Stimulated activated CD4-positive, alpha-beta T cell treated with anti-CD3 and anti-CD28 coated beads, Interleukin-4, amount 100 ng/mL, for 4 hours (primary cell): Measurements from ENCODE around the gene AIP.
"Not testable (repeated sequence)": the region's sequence is repeated elsewhere in the genome, so short reads cannot be mapped to it uniquely, and the experiment has no call there.

Source experiments
- DNase-seq, 2 experiments: peaks; one replicate each; pipeline ENCODE4 v3.0.0-alpha.2; 2020

Gene AIP

DNA sequence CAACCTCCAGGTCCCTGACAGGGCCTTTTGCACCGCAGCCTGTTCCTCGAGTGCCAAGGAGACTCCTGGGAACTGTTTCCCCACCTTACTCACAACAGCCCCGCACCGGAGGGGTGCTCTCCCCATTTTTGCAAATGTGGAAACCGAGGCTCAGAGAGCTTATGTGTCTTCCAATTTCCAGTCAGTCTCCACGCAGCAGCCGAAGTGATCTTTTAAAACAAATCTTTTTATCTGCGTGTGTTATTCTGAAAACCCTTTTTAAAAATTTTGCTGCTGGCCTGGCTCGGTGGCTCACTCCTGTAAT, 13.4 kb upstream of the AIP start:
- DNase-seq: no peak

GRCh38 chr11:67470337-67471002, 12.4 kb upstream of the AIP start:
- DNase-seq: no peak

DNA sequence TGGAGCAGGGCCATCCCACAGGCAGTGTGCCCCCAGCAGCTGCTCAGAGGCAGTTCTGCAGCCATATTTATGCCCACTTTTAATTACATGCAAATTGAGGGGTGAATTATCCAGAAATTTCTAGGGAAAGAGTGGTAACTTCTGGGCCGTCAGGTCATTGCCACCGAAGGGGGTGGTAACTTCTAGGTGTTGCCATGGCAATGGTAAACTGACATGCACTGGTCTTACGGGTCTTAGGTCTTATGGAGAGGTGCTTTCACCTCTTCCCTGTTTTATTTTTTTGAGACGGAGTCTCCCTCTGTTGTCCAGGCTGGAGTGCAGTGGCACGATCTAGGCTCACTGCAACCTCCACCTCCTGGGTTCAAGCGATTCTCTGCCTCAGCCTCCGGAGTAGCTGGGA, 9.9 kb upstream of the AIP start:
- DNase-seq: no peak

DNA sequence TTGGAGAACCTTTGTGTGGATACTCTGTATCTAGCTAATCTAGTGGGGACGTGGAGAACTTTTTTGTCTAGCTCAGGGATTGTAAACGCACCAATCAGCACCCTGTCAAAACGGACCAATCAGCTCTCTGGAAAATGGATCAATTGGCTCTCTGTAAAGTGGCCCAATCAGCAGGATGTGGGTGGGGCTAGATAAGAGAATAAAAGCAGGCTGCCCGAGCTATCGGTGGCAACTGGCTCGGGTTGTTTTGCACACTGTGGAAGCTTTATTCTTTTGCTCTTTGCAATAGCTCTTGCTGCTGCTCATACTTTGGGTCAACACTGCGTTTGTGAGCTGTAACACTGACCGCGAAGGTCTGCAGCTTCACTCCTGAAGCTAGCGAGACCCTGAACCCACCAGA, 6.1 kb upstream of the AIP start:
- DNase-seq: not testable (repeated sequence)

DNA sequence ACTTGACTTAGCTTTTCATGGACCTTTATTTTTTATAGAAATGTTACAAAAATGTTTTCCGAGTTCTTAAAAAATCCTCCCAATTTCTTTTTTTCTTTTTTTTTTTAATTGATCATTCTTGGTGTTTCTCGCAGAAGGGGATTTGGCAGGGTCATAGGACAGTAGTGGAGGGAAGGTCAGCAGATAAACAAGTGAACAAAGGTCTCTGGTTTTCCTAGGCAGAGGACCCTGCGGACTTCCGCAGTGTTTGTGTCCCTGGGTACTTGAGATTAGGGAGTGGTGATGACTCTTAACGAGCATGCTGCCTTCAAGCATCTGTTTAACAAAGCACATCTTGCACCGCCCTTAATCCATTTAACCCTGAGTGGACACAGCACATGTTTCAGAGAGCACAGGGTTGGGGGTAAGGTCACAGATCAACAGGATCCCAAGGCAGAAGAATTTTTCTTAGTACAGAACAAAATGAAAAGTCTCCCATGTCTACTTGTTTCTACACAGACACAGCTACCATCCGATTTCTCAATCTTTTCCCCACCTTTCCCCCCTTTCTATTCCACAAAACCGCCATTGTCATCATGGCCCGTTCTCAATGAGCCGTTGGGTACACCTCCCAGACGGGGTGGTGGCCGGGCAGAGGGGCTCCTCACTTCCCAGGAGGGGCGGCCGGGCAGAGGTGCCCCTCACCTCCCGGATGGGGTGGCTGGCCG, 5.3 kb upstream of the AIP start:
- DNase-seq: not testable (repeated sequence)

DNA sequence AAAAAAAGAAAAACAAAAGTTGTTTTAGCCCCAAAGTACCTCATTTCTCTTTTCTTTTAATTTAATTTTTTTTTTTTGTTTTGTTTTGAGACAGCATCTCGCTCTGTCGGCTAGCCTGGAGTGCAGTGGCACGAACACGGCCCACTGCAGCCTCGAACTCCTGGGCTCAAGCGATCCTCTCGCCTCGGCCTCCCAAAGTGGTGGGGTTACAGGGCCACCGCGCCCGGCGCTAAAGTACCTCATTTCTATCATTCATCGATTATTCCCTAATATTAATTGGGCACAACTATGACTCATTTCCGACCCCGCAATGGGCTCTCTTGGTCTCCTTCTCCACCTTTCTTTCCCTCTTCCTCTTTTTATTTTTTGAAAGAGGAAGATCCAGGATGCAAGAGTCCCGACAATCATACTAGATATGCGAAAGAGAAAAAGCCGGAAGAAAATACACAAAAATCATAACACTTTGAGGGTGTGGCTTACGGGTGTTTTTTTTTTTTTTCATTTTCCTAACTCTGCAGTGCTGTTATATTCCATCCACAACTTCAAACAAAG, 475 bp upstream of the AIP start:
- no peak for DNase-seq

GRCh38 chr11:67483831-67484665, 1.2 kb downstream of the AIP start:
- peak in 1 of 2 experiments; percentile 54 for DNase-seq

- peak; percentile 62 for DNase-seq
Measured at GRCh38 chr11:67484847-67485311, 2.1 kb downstream of the AIP start.

DNA sequence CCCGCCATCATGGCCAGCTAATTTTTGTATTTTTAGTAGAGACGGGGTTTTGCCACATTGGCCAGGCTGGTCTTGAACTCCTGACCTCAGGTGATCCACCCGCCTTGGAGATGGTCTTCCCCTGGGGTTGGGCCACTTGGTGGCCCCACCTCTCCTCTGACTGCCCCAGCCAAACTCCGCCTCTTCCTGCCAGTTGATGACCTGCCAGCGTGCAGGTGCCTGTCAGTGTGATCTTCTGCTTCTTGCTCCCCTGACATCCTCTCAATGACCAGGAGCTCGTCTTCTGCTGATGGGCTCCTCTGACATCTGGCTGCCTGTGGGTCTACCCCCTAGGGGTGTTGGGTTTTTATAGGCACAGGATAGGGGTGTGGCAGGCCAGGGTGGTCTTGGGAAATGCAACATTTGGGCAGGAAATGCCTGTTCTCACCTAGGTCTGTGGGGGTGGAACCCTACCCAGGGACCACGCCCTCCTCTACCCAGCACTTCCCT, 3.1 kb downstream of the AIP start:
- peak in 1 of 2 experiments; percentile 29 for DNase-seq

DNA sequence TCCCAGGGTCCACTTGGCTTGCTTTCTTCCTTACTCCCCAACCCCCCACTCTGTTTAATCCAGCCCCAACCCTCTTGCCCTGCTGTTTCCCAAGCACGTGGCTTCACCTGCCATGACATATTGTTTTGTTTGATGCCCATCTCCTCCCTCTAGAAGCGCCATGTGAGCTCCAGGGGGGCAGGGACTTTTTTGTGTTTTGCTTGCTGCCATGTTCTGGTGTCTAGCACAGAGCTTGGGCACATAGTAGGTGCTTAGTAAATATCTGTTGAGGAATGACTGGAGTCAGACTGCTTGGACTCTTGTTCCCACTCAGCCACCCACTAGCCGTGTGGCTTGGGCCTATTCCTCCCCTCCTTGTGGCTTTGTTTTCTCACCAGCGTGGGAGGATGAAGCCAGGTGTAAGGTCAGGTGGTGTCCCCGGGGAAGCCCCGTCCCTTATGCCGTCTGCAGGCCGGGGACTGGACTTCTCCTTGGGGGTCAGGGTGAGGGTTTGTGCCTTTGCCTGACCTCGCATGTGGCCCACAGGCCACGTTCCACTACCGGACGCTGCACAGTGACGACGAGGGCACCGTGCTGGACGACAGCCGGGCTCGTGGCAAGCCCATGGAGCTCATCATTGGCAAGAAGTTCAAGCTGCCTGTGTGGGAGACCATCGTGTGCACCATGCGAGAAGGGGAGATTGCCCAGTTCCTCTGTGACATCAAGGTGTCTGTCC, 3.8 kb downstream of the AIP start:
- no peak for DNase-seq

- DNase-seq: no peak
Measured at GRCh38 chr11:67489203-67489884, 6.5 kb downstream of the AIP start.

- no peak for DNase-seq
Measured at GRCh38 chr11:67489885-67490726, 7.3 kb downstream of the AIP start.

- no peak for DNase-seq
Measured at GRCh38 chr11:67490727-67491065, 7.9 kb downstream of the AIP start.

DNA sequence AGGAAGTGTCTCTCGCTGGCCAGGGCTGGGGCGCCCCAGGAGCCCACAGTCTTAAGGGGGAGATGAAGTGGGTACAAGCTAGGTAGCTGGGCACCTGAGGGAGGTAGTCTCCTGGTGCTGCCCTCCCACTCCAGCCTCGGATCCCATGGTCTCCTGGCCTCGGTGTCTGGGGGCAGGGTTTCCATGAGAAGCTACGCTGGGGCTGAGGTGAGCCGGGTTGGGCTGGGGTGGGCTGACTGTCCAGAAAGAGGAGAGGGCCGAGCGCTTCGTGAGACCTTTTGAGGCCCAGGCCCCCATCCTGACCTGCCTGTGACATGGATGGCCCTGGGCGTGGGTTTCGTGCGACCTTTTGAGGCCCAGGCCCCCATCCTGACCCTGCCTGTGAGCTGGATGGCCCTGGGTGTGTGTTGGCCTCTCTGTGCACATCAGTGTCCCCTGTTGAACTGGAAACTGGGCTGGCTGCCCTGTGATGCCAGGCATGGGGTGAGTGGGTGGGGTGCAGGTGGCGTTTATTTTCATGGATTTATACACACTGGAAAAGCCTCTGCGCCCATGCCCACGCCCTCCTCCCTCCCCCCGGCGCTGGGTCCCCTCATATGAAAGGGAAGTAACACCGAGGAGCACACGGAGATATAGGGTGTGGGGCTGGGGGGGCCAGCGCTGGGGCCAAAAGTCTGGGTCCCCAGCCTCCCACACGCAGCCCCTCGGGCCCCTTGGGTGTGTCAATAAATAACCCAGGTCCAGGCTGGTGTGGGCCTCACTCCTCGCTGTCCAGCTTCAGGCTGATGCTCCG, 8.6 kb downstream of the AIP start:
- no peak for DNase-seq

- no peak for DNase-seq
Measured at GRCh38 chr11:67492069-67492727, 9.4 kb downstream of the AIP start.

- no peak for DNase-seq
Measured at GRCh38 chr11:67492801-67493547, 10.1 kb downstream of the AIP start.

DNA sequence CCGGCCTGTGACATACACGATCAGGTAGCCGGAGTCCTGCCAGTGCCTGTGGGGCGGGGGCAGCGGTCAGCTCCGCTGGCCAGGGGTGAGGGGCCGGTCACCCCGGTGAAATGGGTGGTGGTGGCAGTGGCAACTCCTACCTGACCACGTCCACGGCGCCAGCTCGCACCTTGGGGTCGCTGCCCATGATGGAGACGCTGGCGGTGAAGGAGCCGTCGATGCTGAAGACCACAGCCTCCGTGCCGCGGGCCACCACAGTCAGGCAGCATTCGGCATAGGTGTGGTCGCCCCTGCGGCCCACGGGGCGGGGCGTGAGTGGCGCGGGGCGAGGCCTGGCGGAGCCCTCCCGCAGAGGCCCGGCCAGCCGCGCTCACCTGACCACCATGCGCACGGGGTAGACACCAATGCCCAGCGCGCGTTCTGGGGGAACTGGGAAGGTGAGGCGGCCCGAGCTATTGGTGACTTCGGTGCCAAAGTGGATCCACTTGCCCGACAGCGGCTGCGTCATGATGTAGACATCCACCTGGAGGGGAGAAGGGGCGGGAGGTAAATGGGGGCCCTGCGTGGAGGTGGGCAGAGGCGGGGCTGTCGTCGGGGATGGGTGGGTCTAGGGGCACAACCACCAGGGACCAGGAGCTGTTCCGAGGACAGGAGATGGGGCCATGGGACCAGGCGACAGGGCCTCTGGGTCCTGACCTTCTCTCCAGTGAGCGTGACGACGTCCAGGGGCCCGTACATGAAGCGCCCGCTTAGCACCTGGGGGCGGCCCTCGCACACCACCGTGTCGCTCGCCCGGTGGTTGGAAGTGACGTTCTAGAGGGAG, 10.9 kb downstream of the AIP start:
- no peak for DNase-seq
